Muscle layer of duodenum (tissue), 2 donors: Measurements from ENCODE around the gene ZNF384.

ENCODE experiments used
- H3K27ac ChIP-seq: one replicate; pipeline ENCODE4 v1.7.0; 2013; ENCODE audit warnings: mild to moderate bottlenecking, low read length
- H3K27me3 ChIP-seq: one replicate; pipeline ENCODE4 v1.7.0; 2013; ENCODE audit warnings: low read depth, mild to moderate bottlenecking, control low read depth, low read length
- H3K36me3 ChIP-seq, 2 donors: one replicate each; pipeline ENCODE4 v1.7.0; 2013; ENCODE audit warnings: low read length in 2 of 2, control low read depth in 1 of 2, mild to moderate bottlenecking in 1 of 2; ENCODE audit not compliant: insufficient read depth in 2 of 2, control insufficient read depth in 1 of 2
- H3K4me1 ChIP-seq, 2 donors: one replicate each; pipeline ENCODE4 v1.7.0; 2013; ENCODE audit warnings: low read length in 2 of 2, mild to moderate bottlenecking in 2 of 2, control low read depth in 1 of 2, moderate library complexity in 1 of 2; ENCODE audit not compliant: insufficient read depth in 2 of 2, control insufficient read depth in 1 of 2
- H3K4me3 ChIP-seq, 2 donors: one replicate each; pipeline ENCODE4 v1.7.0; 2013; ENCODE audit warnings: low read length in 2 of 2, low read depth in 1 of 2, mild to moderate bottlenecking in 1 of 2
- H3K9me3 ChIP-seq, 2 donors: one replicate each; pipeline ENCODE4 v1.7.0; 2013; ENCODE audit warnings: low read length in 2 of 2, control low read depth in 1 of 2, mild to moderate bottlenecking in 1 of 2; ENCODE audit not compliant: control insufficient read depth in 1 of 2
- donor health status: healthy.

ZNF384 gene

DNA sequence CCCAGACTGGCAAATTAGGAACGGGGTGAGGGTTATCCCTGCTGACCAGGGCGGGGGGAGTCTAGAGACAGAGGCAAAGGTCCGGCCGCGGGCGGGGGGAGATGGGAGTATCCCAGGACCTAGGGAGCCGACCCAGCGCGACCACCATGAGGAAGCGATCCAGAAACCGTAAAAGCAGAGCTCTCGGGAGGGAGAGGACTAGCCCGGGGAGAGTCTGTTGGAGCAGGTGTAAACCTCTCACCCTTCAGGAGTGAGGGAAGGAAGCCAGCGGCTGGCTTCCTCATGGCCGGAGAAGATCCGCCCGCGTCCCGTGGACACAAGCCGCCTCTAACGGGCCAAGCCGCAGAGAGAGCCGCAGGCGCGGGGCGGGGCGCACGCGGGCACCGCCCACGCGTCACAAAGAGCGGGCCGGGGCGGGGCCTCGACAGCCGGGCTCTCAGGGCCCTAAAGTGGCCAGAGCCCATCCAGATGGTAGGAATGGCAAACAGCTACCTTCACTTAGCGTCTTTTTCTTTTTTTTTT is 42.0 kb downstream of the ZNF384 start, which contains the start of gene ACRBP:
Gene ACRBP (minus strand): TSS at position 350 of the 522 bp plus-strand sequence. CDS start 66 bp downstream, at position 284.
- Histone ChIP-seq H3K36me3 (peaks cover 14 to 27% of the 10 kb centered on the region in 2 donors), H3K27ac (peak within 1 kb of the TSS; percentile 60), H3K27me3 (no peaks in the 10 kb centered on the region), H3K4me3 (peak within 1 kb of the TSS; percentile 61 to 62), H3K4me1 (peaks cover 0 to 5% of the 10 kb centered on the region in 2 donors), H3K9me3 (no peaks in the 10 kb centered on the region)

- H3K9me3 ChIP-seq: no peaks in the 10 kb centered on the region
- peak overlapping the region; percentile 60 for H3K27ac ChIP-seq
These were observed 42.7 kb downstream of the ZNF384 start for GRCh38 chr12:6646276-6647082.

GRCh38 chr12:6644903-6645302 is 44.3 kb downstream of the ZNF384 start:
- no peaks in the 10 kb centered on the region for H3K27me3 ChIP-seq
- H3K4me1 ChIP-seq: peaks cover 0 to 5% of the 10 kb centered on the region in 2 donors
- peaks cover 0 to 7% of the 10 kb centered on the region in 2 donors for H3K36me3 ChIP-seq
- no peaks in the 10 kb centered on the region for H3K9me3 ChIP-seq
- H3K27ac ChIP-seq: no peak overlapping the region
- H3K4me3 ChIP-seq: no peak overlapping the region

More at GRCh38 chr12:6646276-6647082, 42.7 kb downstream of the ZNF384 start:
- peaks cover 12 to 23% of the 10 kb centered on the region in 2 donors for H3K36me3 ChIP-seq
- no peaks in the 10 kb centered on the region for H3K27me3 ChIP-seq
- peak overlapping the region; percentile 61 to 62 for H3K4me3 ChIP-seq
- H3K4me1 ChIP-seq: peaks cover 0 to 5% of the 10 kb centered on the region in 2 donors

GRCh38 chr12:6644257-6644596 is 44.9 kb downstream of the ZNF384 start:
- Histone ChIP-seq H3K36me3 (peaks cover 0 to 7% of the 10 kb centered on the region in 2 donors), H3K9me3 (no peaks in the 10 kb centered on the region), H3K4me1 (peaks cover 0 to 5% of the 10 kb centered on the region in 2 donors), H3K27ac (no peak overlapping the region), H3K27me3 (no peaks in the 10 kb centered on the region), H3K4me3 (no peak overlapping the region)

GRCh38 chr12:6643569-6644256 is 45.5 kb downstream of the ZNF384 start:
- H3K27ac ChIP-seq: no peak overlapping the region
- H3K4me1 ChIP-seq: peaks cover 0 to 5% of the 10 kb centered on the region in 2 donors
- H3K27me3 ChIP-seq: no peaks in the 10 kb centered on the region
- H3K4me3 ChIP-seq: no peak overlapping the region
- H3K9me3 ChIP-seq: no peaks in the 10 kb centered on the region
- peaks cover 0 to 7% of the 10 kb centered on the region in 2 donors for H3K36me3 ChIP-seq

DNA sequence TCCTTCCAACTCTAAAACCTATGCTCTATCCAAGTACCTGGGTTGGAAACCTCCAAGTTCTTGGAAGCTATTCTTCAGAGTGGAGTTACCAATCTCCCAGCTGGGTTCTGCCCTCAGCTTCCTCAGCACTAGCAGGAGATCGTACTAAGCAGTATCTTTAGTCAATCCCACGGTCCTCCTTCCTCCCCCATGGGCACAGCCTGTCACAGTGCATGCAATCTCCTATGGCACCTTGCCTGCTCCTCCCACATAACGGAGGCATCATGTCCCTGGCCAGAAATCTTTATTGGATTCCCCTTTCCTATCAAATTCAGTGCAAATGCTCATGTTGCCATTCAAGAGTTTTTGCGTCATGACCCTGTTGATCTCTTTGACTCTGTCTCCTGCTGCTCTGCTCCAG is 48.0 kb downstream of the ZNF384 start:
- Histone ChIP-seq H3K9me3 (no peaks in the 10 kb centered on the region), H3K27ac (no peak overlapping the region), H3K4me1 (no peaks in the 10 kb centered on the region), H3K27me3 (no peaks in the 10 kb centered on the region), H3K4me3 (no peak overlapping the region), H3K36me3 (no peaks in the 10 kb centered on the region)

DNA sequence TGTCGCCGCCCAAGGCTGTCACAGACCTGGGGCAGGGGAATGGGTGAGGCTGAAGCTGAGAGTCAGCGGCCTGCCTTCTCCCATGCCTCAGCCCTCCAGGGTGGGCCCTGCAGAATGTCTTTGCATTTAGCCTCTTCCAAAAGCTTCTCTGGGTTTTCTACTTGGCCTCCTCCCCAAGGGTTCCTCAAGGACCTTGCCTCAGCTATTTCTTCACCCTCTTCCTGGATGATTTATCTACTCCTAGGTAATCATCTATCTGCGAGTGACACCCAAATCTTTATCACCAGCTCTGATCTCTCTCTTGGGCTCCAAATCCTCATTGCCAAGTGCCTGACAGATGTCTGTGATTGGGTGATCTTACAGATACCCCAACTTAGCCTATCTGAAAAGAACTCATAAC is 48.7 kb downstream of the ZNF384 start:
- Histone ChIP-seq H3K4me1 (peaks cover 0 to under 1% of the 10 kb centered on the region in 2 donors), H3K4me3 (no peak overlapping the region), H3K27ac (no peak overlapping the region), H3K27me3 (no peaks in the 10 kb centered on the region), H3K9me3 (no peaks in the 10 kb centered on the region), H3K36me3 (no peaks in the 10 kb centered on the region)

GRCh38 chr12:6639151-6639801 is 49.9 kb downstream of the ZNF384 start:
- Histone ChIP-seq H3K9me3 (no peaks in the 10 kb centered on the region), H3K27me3 (no peaks in the 10 kb centered on the region), H3K36me3 (no peaks in the 10 kb centered on the region), H3K4me3 (no peak overlapping the region), H3K4me1 (peaks cover 0 to 5% of the 10 kb centered on the region in 2 donors), H3K27ac (no peak overlapping the region)

GRCh38 chr12:6638305-6638704 is 50.9 kb downstream of the ZNF384 start:
- Histone ChIP-seq H3K27me3 (no peaks in the 10 kb centered on the region), H3K4me1 (peaks cover 1 to 5% of the 10 kb centered on the region in 2 donors), H3K9me3 (no peaks in the 10 kb centered on the region), H3K4me3 (no peak overlapping the region), H3K36me3 (no peaks in the 10 kb centered on the region), H3K27ac (no peak overlapping the region)

- H3K27me3 ChIP-seq: no peaks in the 10 kb centered on the region
- H3K4me3 ChIP-seq: peak within 1 kb of the TSS in 1 of 2 donors; percentile 2
- H3K27ac ChIP-seq: peak within 1 kb of the TSS; percentile 61
- H3K4me1 ChIP-seq: peaks cover 8 to 9% of the 10 kb centered on the region in 2 donors
- no peaks in the 10 kb centered on the region for H3K36me3 ChIP-seq
- H3K9me3 ChIP-seq: no peaks in the 10 kb centered on the region
These were observed 53.2 kb downstream of the ZNF384 start, which contains the start of gene LPAR5 for GRCh38 chr12:6635856-6636531. Gene LPAR5, minus strand, starts transcription at chr12:6635959. Its CDS starts 14,711 bp downstream, at chr12:6621248.
